HEK293 (cell line): Measurements from ENCODE around the gene ISG20L2.

Source experiments
- CTCF ChIA-PET: fragments of 350-600 bp; formaldehyde crosslinking; extraction: SDS; loops from one replicate; lab custom pipeline; 2021; ENCODE audit warnings: antibody characterized with exemption; lab: Yijun Ruan, JAX
- POLR2A ChIA-PET: fragments of 300-600 bp; formaldehyde crosslinking; extraction: SDS; loops from one replicate; lab custom pipeline; 2020; ENCODE audit warnings: antibody characterized with exemption, inconsistent platforms; lab: Yijun Ruan, JAX
- H3K27ac ChIP-seq: fragments of 200-500 bp; sonication (Bioruptor generic); 2 replicates; pipeline ENCODE4 v1.5.1; 2014; ENCODE audit warnings: low read depth, low read length, control low read depth, inconsistent platforms; ENCODE audit errors: extremely low read depth
- H3K36me3 ChIP-seq, 2 experiments: fragments of 200-500 bp in 1 of 2; sonication (Bioruptor generic) in 1 of 2; 1 replicate in 1 of 2; 2 replicates in 1 of 2; pipeline ENCODE4 v1.5.1; 2014 to 2017; ENCODE audit warnings: inconsistent platforms in 2 of 2, low read length in 2 of 2; ENCODE audit not compliant: control insufficient read depth in 2 of 2, insufficient read depth in 1 of 2
- H3K4me1 ChIP-seq: fragments of 200-500 bp; sonication (Bioruptor generic); 2 replicates; pipeline ENCODE4 v1.5.1; 2014; ENCODE audit warnings: mild to moderate bottlenecking, low read length, inconsistent platforms; ENCODE audit not compliant: control insufficient read depth, insufficient read depth
- H3K4me3 ChIP-seq: 2 replicates; pipeline ENCODE4 v1.5.1; 2011; ENCODE audit warnings: low read depth, mild to moderate bottlenecking, control low read depth, low read length, moderate library complexity
- H3K9me3 ChIP-seq: fragments of 200-500 bp; sonication (Bioruptor generic); 2 replicates; pipeline ENCODE4 v1.5.1; 2014; ENCODE audit warnings: low read depth, low read length, inconsistent platforms; ENCODE audit not compliant: control insufficient read depth, insufficient read depth
- EGR2 ChIP-seq: fragments of 450-650 bp; formaldehyde crosslinking; IDR thresholded peaks from 2 replicates; pipeline ENCODE4 v1.5.1; 2016; ENCODE audit warnings: low read depth, missing biosample characterization, missing genetic modification characterization
- FEZF1 ChIP-seq: fragments of 450-650 bp; formaldehyde crosslinking; IDR thresholded peaks from 2 replicates; pipeline ENCODE4 v1.5.1; 2016; ENCODE audit warnings: missing biosample characterization, missing genetic modification characterization
- KLF9 ChIP-seq: fragments of 450-650 bp; formaldehyde crosslinking; IDR thresholded peaks from 2 replicates; pipeline ENCODE4 v1.5.1; 2016; ENCODE audit warnings: missing biosample characterization, missing genetic modification characterization, low read depth
- OVOL3 ChIP-seq: fragments of 450-650 bp; formaldehyde crosslinking; IDR thresholded peaks from 2 replicates; pipeline ENCODE4 v1.5.1; 2016; ENCODE audit warnings: missing biosample characterization, missing genetic modification characterization
- PRDM10 ChIP-seq: fragments of 450-650 bp; formaldehyde crosslinking; IDR thresholded peaks from 2 replicates; pipeline ENCODE4 v1.5.1; 2016; ENCODE audit warnings: missing biosample characterization, missing genetic modification characterization
- SP2 ChIP-seq: fragments of 450-650 bp; formaldehyde crosslinking; IDR thresholded peaks from 2 replicates; pipeline ENCODE4 v1.5.1; 2016; ENCODE audit warnings: missing biosample characterization, missing genetic modification characterization
- SP3 ChIP-seq: fragments of 450-650 bp; formaldehyde crosslinking; IDR thresholded peaks from 2 replicates; pipeline ENCODE4 v1.5.1; 2016; ENCODE audit warnings: missing biosample characterization, missing genetic modification characterization
- ZBTB6 ChIP-seq: fragments of 450-650 bp; formaldehyde crosslinking; IDR thresholded peaks from 2 replicates; pipeline ENCODE4 v1.5.1; 2017; ENCODE audit warnings: missing biosample characterization, missing genetic modification characterization
- ZBTB7A ChIP-seq: fragments of 450-650 bp; formaldehyde crosslinking; IDR thresholded peaks from 2 replicates; pipeline ENCODE4 v1.5.1; 2016; ENCODE audit warnings: low read depth, missing biosample characterization, missing genetic modification characterization
- ZFHX2 ChIP-seq: fragments of 450-650 bp; formaldehyde crosslinking; conservative IDR thresholded peaks from 2 replicates; pipeline ENCODE4 v1.5.1; 2016; ENCODE audit warnings: missing biosample characterization, missing genetic modification characterization
- ZNF133 ChIP-seq: fragments of 450-650 bp; formaldehyde crosslinking; IDR thresholded peaks from 2 replicates; pipeline ENCODE4 v1.5.1; 2016; ENCODE audit warnings: missing biosample characterization, missing genetic modification characterization
- ZNF398 ChIP-seq: fragments of 450-650 bp; formaldehyde crosslinking; IDR thresholded peaks from 2 replicates; pipeline ENCODE4 v1.5.1; 2017; ENCODE audit warnings: missing biosample characterization, missing genetic modification characterization
- ZNF404 ChIP-seq: fragments of 450-650 bp; formaldehyde crosslinking; IDR thresholded peaks from 2 replicates; pipeline ENCODE4 v1.5.1; 2017; ENCODE audit warnings: missing biosample characterization, missing genetic modification characterization
- ZNF449 ChIP-seq: fragments of 450-650 bp; formaldehyde crosslinking; IDR thresholded peaks from 2 replicates; pipeline ENCODE4 v1.5.1; 2017; ENCODE audit warnings: missing biosample characterization, mild to moderate bottlenecking, missing genetic modification characterization, moderate library complexity
- ZNF514 ChIP-seq: fragments of 450-650 bp; formaldehyde crosslinking; IDR thresholded peaks from 2 replicates; pipeline ENCODE4 v1.5.1; 2016; ENCODE audit warnings: missing biosample characterization, missing genetic modification characterization
- ZNF660 ChIP-seq: fragments of 450-650 bp; IDR thresholded peaks from 2 replicates; pipeline ENCODE4 v1.5.1; 2018; ENCODE audit warnings: missing biosample characterization, mild to moderate bottlenecking, missing genetic modification characterization
- ZNF692 ChIP-seq: fragments of 450-650 bp; formaldehyde crosslinking; IDR thresholded peaks from 2 replicates; pipeline ENCODE4 v1.5.1; 2016; ENCODE audit warnings: missing biosample characterization, missing genetic modification characterization
- ZSCAN23 ChIP-seq: fragments of 450-650 bp; formaldehyde crosslinking; IDR thresholded peaks from 2 replicates; pipeline ENCODE4 v1.5.1; 2016; ENCODE audit warnings: missing biosample characterization, missing genetic modification characterization

The ISG20L2 gene

GRCh38 chr1:156676820-156677615 lies 51.5 kb downstream of the ISG20L2 start, which contains the start of gene NES (continued):
- TF ChIP-seq SP2 (tag by site-specific recombination) (peak; percentile 74), SP3 (tag by site-specific recombination) (peak; percentile 83), ZNF133 (tag by site-specific recombination) (no peak), KLF9 (tag by site-specific recombination) (0 out of 2 replicates have a peak, but pooled peaks have one; percentile 40), EGR2 (tag by site-specific recombination) (peak; percentile 54; the same call in 1 of the 2 replicates)

- Histone ChIP-seq H3K4me3 (no peak overlapping the region), H3K9me3 (no peaks in the 10 kb centered on the region), H3K36me3 (peaks cover 0 to 16% of the 10 kb centered on the region in 2 experiments; a peak in 1 of 3 replicates), H3K27ac (no peak overlapping the region), H3K4me1 (no peaks in the 10 kb centered on the region)
- TF ChIP-seq ZNF514 (no peak), ZBTB6 (tag by site-specific recombination) (peak; percentile 56; the same call in 1 of the 2 replicates)
- CTCF ChIA-PET: interaction anchor here (0.5 to 21.1 kb wide), 8 partner anchors 14 to 1506 kb away, joined by 3 to 564 read pairs (median 104); partner anchors contain the start of genes HAPLN2, ISG20L2 and METTL25B
- POLR2A ChIA-PET: interaction anchor here (1.1 to 2.2 kb wide), 4 partner anchors 11 to 52 kb away, joined by 4 to 20 read pairs (median 10); partner anchors contain the start of genes ISG20L2 and METTL25B
Measured at GRCh38 chr1:156676114-156676819, 52.3 kb downstream of the ISG20L2 start.

- Histone ChIP-seq H3K9me3 (no peaks in the 10 kb centered on the region), H3K4me3 (no peak overlapping the region), H3K27ac (no peak overlapping the region), H3K36me3 (peaks cover 0 to 16% of the 10 kb centered on the region in 2 experiments; a peak in 1 of 3 replicates), H3K4me1 (no peaks in the 10 kb centered on the region)
- ChIA-PET POLR2A (interaction anchor here (1.2 to 2.2 kb wide), 3 partner anchors 11 to 14 kb away, joined by 3 to 20 read pairs (median 4); no protein-coding TSS in a partner anchor), CTCF (interaction anchor here (0.6 to 21.1 kb wide), 9 partner anchors 14 to 61 kb away, joined by 3 to 564 read pairs (median 45); partner anchors contain the start of genes HAPLN2, ISG20L2 and METTL25B)
- TF ChIP-seq OVOL3 (tag by site-specific recombination): no peak
- peak; percentile 62 for TF ChIP-seq ZNF398 (tag by site-specific recombination)
- TF ChIP-seq ZFHX2 (tag by site-specific recombination): peak; percentile 56
- TF ChIP-seq ZNF660 (tag by site-specific recombination): no peak
- no peak for TF ChIP-seq ZBTB7A (tag by site-specific recombination)
- TF ChIP-seq FEZF1 (tag by site-specific recombination): no peak
- peak; percentile 49 for TF ChIP-seq PRDM10 (tag by site-specific recombination)
- no peak for TF ChIP-seq ZNF404
- TF ChIP-seq ZNF692: no peak
- TF ChIP-seq ZSCAN23 (tag by site-specific recombination): no peak
- TF ChIP-seq ZNF449 (tag by site-specific recombination): no peak
Measured at GRCh38 chr1:156675210-156676113, 53.1 kb downstream of the ISG20L2 start.
